Measurements from ENCODE around the gene CCNYL1.

- TF ChIP-seq, protein P1, sequence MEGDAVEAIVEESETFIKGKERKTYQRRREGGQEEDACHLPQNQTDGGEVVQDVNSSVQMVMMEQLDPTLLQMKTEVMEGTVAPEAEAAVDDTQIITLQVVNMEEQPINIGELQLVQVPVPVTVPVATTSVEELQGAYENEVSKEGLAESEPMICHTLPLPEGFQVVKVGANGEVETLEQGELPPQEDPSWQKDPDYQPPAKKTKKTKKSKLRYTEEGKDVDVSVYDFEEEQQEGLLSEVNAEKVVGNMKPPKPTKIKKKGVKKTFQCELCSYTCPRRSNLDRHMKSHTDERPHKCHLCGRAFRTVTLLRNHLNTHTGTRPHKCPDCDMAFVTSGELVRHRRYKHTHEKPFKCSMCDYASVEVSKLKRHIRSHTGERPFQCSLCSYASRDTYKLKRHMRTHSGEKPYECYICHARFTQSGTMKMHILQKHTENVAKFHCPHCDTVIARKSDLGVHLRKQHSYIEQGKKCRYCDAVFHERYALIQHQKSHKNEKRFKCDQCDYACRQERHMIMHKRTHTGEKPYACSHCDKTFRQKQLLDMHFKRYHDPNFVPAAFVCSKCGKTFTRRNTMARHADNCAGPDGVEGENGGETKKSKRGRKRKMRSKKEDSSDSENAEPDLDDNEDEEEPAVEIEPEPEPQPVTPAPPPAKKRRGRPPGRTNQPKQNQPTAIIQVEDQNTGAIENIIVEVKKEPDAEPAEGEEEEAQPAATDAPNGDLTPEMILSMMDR (IDR thresholded peaks at IDR 0.05): no peak
- TF ChIP-seq POLR2A (IDR thresholded peaks at IDR 0.05): no peak
Measured at GRCh38 chr2:207754498-207755383, 43.3 kb downstream of the CCNYL1 start.

Measured in thyroid gland (tissue), 4 donors.